Activated CD4-positive, alpha-beta T cell treated with anti-CD3 and anti-CD28 coated beads for 36 hours (primary cell): ENCODE measurements around the gene CARD8. TPM values are rescaled to one million over a fixed set of nuclear protein-coding genes. Genes with fewer than 3 reads are reported as not detected.

ENCODE experiments used
- ATAC-seq: fragments of 200-7000 bp; cut with Tn5 transposase; one replicate; pipeline ENCODE4 v1.10.0; 2021; ENCODE audit warnings: mild to moderate bottlenecking, moderate library complexity
- CTCF ChIA-PET: fragments of 350-600 bp; sonication (Branson Sonifier 250); formaldehyde crosslinking; loops from one replicate; lab custom pipeline; 2021; ENCODE audit warnings: antibody characterized with exemption; lab: Charles Lee
- POLR2A ChIA-PET: fragments of 350-600 bp; sonication (Branson Sonifier 250); formaldehyde crosslinking; loops from one replicate; lab custom pipeline; 2021; ENCODE audit warnings: antibody characterized with exemption, inconsistent platforms; lab: Charles Lee
- DNase-seq: peaks from one replicate; pipeline ENCODE4 v3.0.0-alpha.2; 2020
- H3K27ac Mint-ChIP-seq: one replicate; pipeline ENCODE4 v1.8.0; 2021; ENCODE audit warnings: mixed read lengths
- H3K27me3 Mint-ChIP-seq: one replicate; pipeline ENCODE4 v1.8.0; 2021; ENCODE audit warnings: mixed read lengths
- H3K36me3 Mint-ChIP-seq: one replicate; pipeline ENCODE4 v1.8.0; 2021; ENCODE audit warnings: low read depth, mixed read lengths
- H3K4me1 Mint-ChIP-seq: one replicate; pipeline ENCODE4 v1.8.0; 2021; ENCODE audit warnings: mixed read lengths
- H3K4me3 Mint-ChIP-seq: one replicate; pipeline ENCODE4 v1.8.0; 2021; ENCODE audit warnings: mild to moderate bottlenecking, moderate library complexity, mixed read lengths
- H3K9me3 Mint-ChIP-seq: one replicate; pipeline ENCODE4 v1.8.0; 2021; ENCODE audit warnings: low read depth, mixed read lengths
- intact Hi-C, 2 experiments: fragments of 100-400 bp; cut with DNase I in 1 of 2; cut with micrococcal nuclease in 1 of 2; formaldehyde crosslinking; loops; one replicate each; pipeline versions ENCODE4 v1.14.2 to v1.15.1; 2022 to 2024; cut with DNase I, micrococcal nuclease
- total RNA-seq, 2 experiments: library from RNA; stranded (reverse); gene quantifications; one replicate each; pipeline ENCODE4 v1.2.3, GENCODE V29; 2021

CARD8 gene
- total RNA-seq, 2 experiments from 2014 or later, result 109 to 118 TPM

DNA sequence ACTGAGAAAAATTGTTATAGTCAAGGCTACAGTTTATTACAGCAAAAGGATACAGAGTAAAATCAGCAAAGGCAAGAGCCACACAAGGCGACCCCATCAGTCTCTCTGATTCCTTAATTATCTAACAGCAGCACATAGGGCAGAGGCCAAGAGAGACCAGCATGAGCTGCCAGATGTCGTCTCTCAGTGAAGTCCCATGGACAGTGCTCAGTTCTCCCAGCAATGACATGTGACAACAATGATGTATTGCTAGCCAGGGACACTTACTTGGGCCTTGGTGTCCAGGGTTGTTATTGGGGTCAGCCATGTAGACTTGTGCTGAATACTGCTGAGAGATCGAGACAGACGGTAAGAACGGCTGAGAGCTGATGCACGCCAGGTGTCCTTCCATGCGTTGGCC, 63.0 kb downstream of the CARD8 start:
- H3K27me3 Mint-ChIP-seq, result no peaks in the 10 kb centered on the region
- H3K27ac Mint-ChIP-seq, result no peak overlapping the region
- no peaks in the 10 kb centered on the region for H3K4me1 Mint-ChIP-seq
- peaks cover 15% of the 10 kb centered on the region for H3K36me3 Mint-ChIP-seq
- intact Hi-C loops, result no loop called here
- ATAC-seq (no peak), DNase-seq (no peak)
- ChIA-PET POLR2A (no interaction called here), CTCF (interaction anchor here (0.8 kb wide), 1 partner anchor 12 kb away, joined by 3 read pairs; no protein-coding TSS in a partner anchor)
- H3K4me3 Mint-ChIP-seq, result no peak overlapping the region
- H3K9me3 Mint-ChIP-seq, result no peaks in the 10 kb centered on the region

DNA sequence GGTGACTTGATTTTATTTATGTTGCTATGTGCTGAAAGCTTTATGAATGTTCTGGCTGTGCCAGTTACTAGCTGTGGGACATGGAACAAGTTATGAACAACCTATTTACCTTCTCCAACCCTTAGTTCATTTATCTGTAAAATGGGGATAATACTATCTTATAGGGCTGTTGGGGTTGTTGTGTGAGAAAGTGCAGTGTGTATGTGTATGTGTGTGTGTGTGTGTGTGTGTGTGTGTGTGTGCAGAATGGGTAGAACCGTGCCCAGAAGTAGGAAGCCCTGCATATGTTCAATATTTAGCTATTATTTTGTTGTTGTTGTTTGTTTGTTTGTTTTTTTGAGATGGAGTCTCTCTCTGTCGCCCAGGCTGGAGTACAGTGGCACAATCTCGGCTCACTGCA, 64.8 kb downstream of the CARD8 start:
- intact Hi-C loops, result no loop called here
- H3K27ac Mint-ChIP-seq, result no peak overlapping the region
- H3K4me1 Mint-ChIP-seq, result no peaks in the 10 kb centered on the region
- CTCF ChIA-PET, result interaction anchor here (0.9 kb wide), 1 partner anchor 13 kb away, joined by 3 read pairs; no protein-coding TSS in a partner anchor
- ATAC-seq, result no peak
- H3K4me3 Mint-ChIP-seq, result no peak overlapping the region
- no peak for DNase-seq
- POLR2A ChIA-PET, result no interaction called here
- peaks cover 17% of the 10 kb centered on the region for H3K36me3 Mint-ChIP-seq
- H3K27me3 Mint-ChIP-seq, result no peaks in the 10 kb centered on the region
- no peaks in the 10 kb centered on the region for H3K9me3 Mint-ChIP-seq

DNA sequence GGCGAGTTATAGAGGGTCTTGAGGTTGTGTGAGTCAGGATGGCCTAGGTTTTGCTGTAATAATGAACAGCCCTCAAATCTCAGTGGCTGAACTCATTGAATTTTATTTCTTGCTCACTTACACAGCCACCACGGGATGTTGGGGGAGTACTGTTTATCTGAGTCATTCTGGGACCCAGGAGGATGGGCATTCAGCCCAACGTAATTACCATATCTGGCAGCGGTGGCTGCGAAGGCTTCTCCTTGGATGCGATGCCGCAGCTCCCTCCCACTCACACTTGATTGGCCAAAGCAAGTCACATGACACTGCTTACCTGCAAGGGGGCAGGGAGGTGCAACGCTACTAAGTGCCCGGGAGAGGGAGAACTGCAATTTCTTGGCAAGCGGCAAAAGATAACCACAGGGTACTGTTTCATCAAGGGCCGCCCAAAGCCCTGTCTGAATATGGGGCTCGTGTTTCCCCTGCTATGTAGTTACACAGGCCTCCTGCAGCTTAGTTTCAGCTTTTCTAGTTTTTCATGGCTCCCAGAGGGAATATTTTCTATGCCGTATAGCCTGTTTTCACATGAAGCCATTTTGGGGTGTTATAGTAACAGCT, 65.3 kb downstream of the CARD8 start:
- no peak overlapping the region for H3K27ac Mint-ChIP-seq
- no peaks in the 10 kb centered on the region for H3K4me1 Mint-ChIP-seq
- peak; percentile 47 for ATAC-seq
- DNase-seq, result peak; percentile 28
- no peaks in the 10 kb centered on the region for H3K9me3 Mint-ChIP-seq
- no peaks in the 10 kb centered on the region for H3K27me3 Mint-ChIP-seq
- H3K36me3 Mint-ChIP-seq, result peaks cover 17% of the 10 kb centered on the region
- CTCF ChIA-PET, result interaction anchor here (0.9 kb wide), 1 partner anchor 14 kb away, joined by 3 read pairs; no protein-coding TSS in a partner anchor
- intact Hi-C loops, result no loop called here
- no peak overlapping the region for H3K4me3 Mint-ChIP-seq
- POLR2A ChIA-PET, result no interaction called here

DNA sequence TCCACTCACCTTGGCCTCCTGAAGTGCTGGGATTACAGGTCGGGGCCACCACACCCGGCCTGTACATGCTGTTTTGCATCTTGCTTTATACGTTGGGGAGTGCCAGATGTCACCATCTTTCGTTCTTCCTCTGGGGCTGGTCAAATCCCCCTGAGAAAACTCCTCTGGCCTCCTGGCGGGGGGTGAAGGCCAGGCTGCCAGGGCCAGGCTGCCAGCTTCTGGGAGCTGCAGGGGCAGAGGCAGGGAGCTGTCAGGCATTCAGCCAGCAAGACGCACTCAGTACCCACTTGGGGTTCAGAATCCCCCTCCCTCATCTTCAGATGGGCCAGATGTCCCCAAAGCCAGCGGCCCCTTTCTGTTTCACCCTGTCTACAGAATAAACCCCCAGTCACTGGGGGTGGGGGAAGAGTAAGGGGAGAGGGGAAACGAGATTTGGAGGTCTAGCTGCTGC, 69.1 kb downstream of the CARD8 start:
- no peak for ATAC-seq
- Mint-ChIP-seq H3K9me3 (peaks cover 2% of the 10 kb centered on the region), H3K4me3 (no peak overlapping the region), H3K4me1 (no peaks in the 10 kb centered on the region), H3K27ac (no peak overlapping the region), H3K36me3 (peaks cover 27% of the 10 kb centered on the region), H3K27me3 (no peaks in the 10 kb centered on the region)
- DNase-seq, result no peak
- ChIA-PET POLR2A (no interaction called here), CTCF (interaction anchor here (0.6 to 1.7 kb wide), 5 partner anchors 12 to 811 kb away, joined by 3 to 4 read pairs (median 3); no protein-coding TSS in a partner anchor)
- intact Hi-C loops, result no loop called here

DNA sequence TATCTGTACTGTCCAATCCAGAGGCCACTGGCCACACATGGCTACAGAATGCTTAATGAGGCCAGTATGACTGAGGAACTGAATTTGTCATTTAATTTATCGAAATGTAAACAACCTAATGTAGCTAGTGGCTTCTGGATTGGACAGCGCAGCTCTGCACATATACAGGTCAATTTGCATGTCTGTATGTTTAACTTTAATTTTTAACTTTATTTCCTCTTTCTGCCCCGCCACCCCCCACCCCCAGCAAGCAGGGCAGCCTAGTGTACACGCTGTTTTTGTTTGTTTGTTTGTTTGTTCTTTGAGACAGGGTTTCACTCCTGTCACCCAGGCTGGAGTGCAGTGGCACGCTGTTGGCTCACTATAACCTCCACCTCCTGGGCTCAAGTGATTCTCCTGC, 69.7 kb downstream of the CARD8 start:
- intact Hi-C loops, result no loop called here
- CTCF ChIA-PET, result interaction anchor here (1.1 to 1.7 kb wide), 2 partner anchors 16 to 32 kb away, joined by 3 to 4 read pairs; no protein-coding TSS in a partner anchor

DNA sequence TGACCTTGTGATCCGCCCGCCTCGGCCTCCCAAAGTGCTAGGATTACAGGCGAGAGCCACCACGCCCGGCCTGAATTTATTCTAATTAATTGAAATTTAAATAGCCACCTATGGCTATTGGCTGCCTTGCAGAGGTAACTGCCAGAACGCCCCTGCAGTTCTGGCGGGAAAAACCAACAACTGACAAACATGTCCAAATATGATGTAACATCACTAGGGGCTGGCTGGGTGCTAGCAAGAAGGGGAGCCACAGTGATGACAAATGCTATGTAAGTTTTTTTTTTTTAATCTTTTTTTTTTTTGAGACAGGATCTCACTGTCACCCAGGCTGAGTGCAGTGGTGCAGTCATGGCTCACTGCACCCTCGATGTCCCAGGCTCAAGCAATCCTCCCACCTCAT, 72.4 kb downstream of the CARD8 start:
- ChIA-PET CTCF (interaction anchor here (0.6 kb wide), 1 partner anchor 1257 kb away, joined by 4 read pairs; no protein-coding TSS in a partner anchor), POLR2A (interaction anchor here (0.6 kb wide), 1 partner anchor 64 kb away, joined by 4 read pairs; no protein-coding TSS in a partner anchor)
- Mint-ChIP-seq H3K36me3 (peaks cover 27% of the 10 kb centered on the region), H3K27me3 (no peaks in the 10 kb centered on the region), H3K27ac (no peak overlapping the region), H3K4me3 (no peak overlapping the region), H3K4me1 (no peaks in the 10 kb centered on the region), H3K9me3 (peaks cover 9% of the 10 kb centered on the region)
- intact Hi-C loops, result no loop called here
- ATAC-seq, result no peak
- no peak for DNase-seq

More for the DNA sequence above, 69.7 kb downstream of the CARD8 start:
- peaks cover 32% of the 10 kb centered on the region for H3K36me3 Mint-ChIP-seq
- no peak overlapping the region for H3K4me3 Mint-ChIP-seq
- no peak overlapping the region for H3K27ac Mint-ChIP-seq
- POLR2A ChIA-PET, result interaction anchor here (0.8 kb wide), 1 partner anchor 15 kb away, joined by 3 read pairs; no protein-coding TSS in a partner anchor
- no peaks in the 10 kb centered on the region for H3K4me1 Mint-ChIP-seq
- H3K27me3 Mint-ChIP-seq, result no peaks in the 10 kb centered on the region
- DNase-seq, result no peak
- peaks cover 8% of the 10 kb centered on the region for H3K9me3 Mint-ChIP-seq
- ATAC-seq, result no peak

DNA sequence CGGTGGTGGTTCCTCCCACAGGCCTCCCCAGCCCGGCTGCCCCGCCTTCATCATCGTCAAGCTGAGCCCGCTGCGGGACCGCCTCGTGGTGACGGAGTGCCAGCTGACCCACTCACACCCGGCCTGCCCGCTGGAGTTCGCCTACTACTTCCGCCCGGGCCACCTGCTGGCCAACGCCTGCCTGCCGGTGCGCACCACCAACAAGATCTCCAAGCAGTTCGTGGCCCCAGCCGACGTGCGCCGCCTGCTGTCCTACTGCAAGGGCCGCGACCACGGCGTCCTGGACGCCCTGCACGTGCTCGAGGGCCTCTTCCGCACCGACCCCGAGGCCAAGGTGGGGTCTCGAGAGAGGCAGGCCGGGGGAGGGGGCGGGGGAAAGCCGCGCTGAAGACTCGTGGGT, 73.3 kb downstream of the CARD8 start:
- POLR2A ChIA-PET, result no interaction called here
- CTCF ChIA-PET, result no interaction called here
- H3K4me3 Mint-ChIP-seq, result no peak overlapping the region

DNA sequence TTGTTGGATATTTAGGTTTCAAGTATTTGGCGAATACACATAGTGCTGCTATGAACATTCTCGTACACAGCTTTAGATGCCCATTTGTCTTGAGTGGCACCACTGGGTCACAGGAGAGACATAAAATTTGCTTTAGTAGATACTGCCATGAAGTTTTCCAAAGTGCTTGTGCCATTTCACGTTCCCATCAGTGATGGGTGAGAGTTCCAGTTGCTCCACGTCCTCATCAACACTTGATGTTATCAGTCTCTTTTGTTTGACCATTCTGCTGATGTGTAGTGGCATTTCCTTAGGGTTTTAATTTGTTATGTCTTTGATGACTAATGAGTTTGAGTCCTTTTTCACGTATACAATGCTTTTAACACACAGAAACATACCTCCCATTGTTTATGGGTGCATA, 74.2 kb downstream of the CARD8 start:
- POLR2A ChIA-PET, result no interaction called here
- H3K9me3 Mint-ChIP-seq, result peaks cover 9% of the 10 kb centered on the region
- H3K27me3 Mint-ChIP-seq, result no peaks in the 10 kb centered on the region
- peaks cover 30% of the 10 kb centered on the region for H3K36me3 Mint-ChIP-seq
- intact Hi-C loops, result no loop called here
- H3K4me1 Mint-ChIP-seq, result no peaks in the 10 kb centered on the region
- H3K4me3 Mint-ChIP-seq, result no peak overlapping the region
- ATAC-seq, result no peak
- H3K27ac Mint-ChIP-seq, result no peak overlapping the region
- CTCF ChIA-PET, result no interaction called here
- no peak for DNase-seq

More for the DNA sequence above, 73.3 kb downstream of the CARD8 start:
- Mint-ChIP-seq H3K36me3 (peaks cover 24% of the 10 kb centered on the region), H3K4me1 (no peaks in the 10 kb centered on the region), H3K27ac (no peak overlapping the region), H3K9me3 (peaks cover 9% of the 10 kb centered on the region), H3K27me3 (no peaks in the 10 kb centered on the region)
- no peak for DNase-seq
- intact Hi-C loops, result no loop called here
- ATAC-seq, result no peak

DNA sequence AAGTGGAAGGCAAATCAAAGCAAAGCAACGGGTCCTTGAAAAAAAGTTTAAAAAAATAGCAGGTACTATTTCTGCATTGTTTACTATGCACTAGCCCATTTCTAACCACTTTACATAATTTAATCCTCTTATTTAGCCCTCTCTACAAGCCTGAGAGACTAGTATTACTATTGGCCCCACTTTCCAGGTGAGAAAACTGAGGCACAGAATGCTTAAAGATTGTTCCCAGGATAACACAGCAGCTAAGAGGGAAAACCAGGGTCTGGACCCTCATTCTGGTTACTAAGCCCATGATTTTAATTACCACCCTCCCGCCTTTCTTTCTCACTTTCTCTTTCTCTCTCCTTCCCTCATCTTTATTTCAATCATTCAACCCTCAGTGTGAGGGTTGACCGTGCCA, 79.5 kb downstream of the CARD8 start:
- intact Hi-C loops, result loop anchor here in 1 of 2 experiments (10.0 kb wide), 1 partner anchor 699 kb away; the partner anchor contains the start of gene PPP1R15A
- peaks cover 4% of the 10 kb centered on the region for H3K9me3 Mint-ChIP-seq
- DNase-seq (no peak), ATAC-seq (no peak)
- H3K4me3 Mint-ChIP-seq, result no peak overlapping the region
- no peaks in the 10 kb centered on the region for H3K27me3 Mint-ChIP-seq
- POLR2A ChIA-PET, result interaction anchor here (0.7 kb wide), 1 partner anchor 66 kb away, joined by 4 read pairs; no protein-coding TSS in a partner anchor
- H3K36me3 Mint-ChIP-seq, result peaks cover 48% of the 10 kb centered on the region
- peaks cover 9% of the 10 kb centered on the region for H3K4me1 Mint-ChIP-seq
- H3K27ac Mint-ChIP-seq, result no peak overlapping the region
- CTCF ChIA-PET, result no interaction called here

DNA sequence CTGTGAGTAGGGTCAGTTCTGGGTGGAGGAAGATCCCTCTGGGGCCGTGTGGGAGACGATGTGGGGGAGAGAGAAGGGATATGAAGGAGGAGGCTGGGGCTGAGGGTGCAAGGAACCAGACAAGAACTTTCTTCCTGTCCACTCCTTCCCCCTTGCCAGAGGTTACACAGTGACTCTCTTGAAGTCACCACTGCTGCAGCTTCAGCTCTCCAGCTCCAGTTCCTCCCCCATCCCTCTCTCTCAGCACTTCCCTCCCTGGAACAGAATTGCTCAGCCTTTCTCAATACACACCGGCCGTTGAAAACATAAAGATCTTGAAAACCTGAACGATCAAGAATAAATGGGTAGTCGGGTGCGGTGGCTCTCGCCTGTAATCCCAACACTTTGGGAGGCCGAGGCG, 80.1 kb downstream of the CARD8 start:
- no peak for ATAC-seq
- H3K9me3 Mint-ChIP-seq, result no peaks in the 10 kb centered on the region
- H3K27me3 Mint-ChIP-seq, result no peaks in the 10 kb centered on the region
- intact Hi-C loops, result loop anchor here in 1 of 2 experiments (10.0 kb wide), 1 partner anchor 699 kb away; the partner anchor contains the start of gene PPP1R15A
- no peak overlapping the region for H3K4me3 Mint-ChIP-seq
- ChIA-PET CTCF (no interaction called here), POLR2A (interaction anchor here (1.2 kb wide), 1 partner anchor 27 kb away, joined by 3 read pairs; no protein-coding TSS in a partner anchor)
- peaks cover 14% of the 10 kb centered on the region for H3K4me1 Mint-ChIP-seq
- DNase-seq, result no peak
- no peak overlapping the region for H3K27ac Mint-ChIP-seq
- H3K36me3 Mint-ChIP-seq, result peaks cover 44% of the 10 kb centered on the region

DNA sequence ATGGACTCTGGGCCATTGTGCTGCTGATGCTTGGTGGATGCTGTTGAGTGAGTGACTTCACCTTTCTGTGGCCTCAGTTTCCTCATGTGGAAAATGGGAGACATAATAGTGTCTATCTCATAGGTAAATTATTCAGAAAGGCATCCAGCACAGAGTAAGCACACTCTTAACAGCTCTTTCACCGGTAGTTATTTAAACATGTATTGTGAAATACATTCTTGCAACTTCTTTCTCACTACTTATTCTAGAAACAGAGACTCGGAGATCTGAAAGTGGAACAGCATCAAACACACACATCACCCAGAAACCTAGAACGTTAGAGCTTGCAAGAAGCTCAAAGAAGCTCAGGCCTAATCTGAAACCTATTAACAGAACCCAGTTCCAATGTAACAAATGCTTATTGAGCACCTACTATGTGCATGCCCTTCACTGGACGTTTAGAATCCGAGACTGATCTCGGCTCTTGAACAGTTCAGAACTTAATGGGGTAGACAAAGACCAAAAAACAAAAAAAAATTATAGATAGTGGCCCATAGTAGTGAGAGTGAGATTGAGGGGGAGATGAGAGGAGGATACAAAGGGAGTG, 81.2 kb downstream of the CARD8 start:
- no peak for ATAC-seq
- H3K4me3 Mint-ChIP-seq, result no peak overlapping the region
- intact Hi-C loops, result loop anchor here (5.0 to 10.0 kb wide), 3 partner anchors 158 to 700 kb away; partner anchors contain the start of genes LMTK3 (in 1 of the 2) and PPP1R15A (in 1 of the 2)
- DNase-seq, result no peak
- ChIA-PET CTCF (interaction anchor here (0.6 to 1.1 kb wide), 4 partner anchors 10 to 1502 kb away, joined by 3 to 4 read pairs (median 3); no protein-coding TSS in a partner anchor), POLR2A (interaction anchor here (1.2 kb wide), 1 partner anchor 28 kb away, joined by 3 read pairs; no protein-coding TSS in a partner anchor)
- peaks cover 41% of the 10 kb centered on the region for H3K36me3 Mint-ChIP-seq
- H3K4me1 Mint-ChIP-seq, result peaks cover 15% of the 10 kb centered on the region
- no peaks in the 10 kb centered on the region for H3K27me3 Mint-ChIP-seq
- H3K27ac Mint-ChIP-seq, result peak overlapping the region; percentile 6
- H3K9me3 Mint-ChIP-seq, result no peaks in the 10 kb centered on the region
